GM23248 (cell line): ENCODE results near the gene CSRNP3.

Experiments
- EZH2 ChIP-seq: fragments of 200-600 bp; sonication (generic); IDR thresholded peaks from 2 replicates; pipeline ENCODE4 v1.6.1; 2018; ENCODE audit warnings: antibody characterized with exemption, mild to moderate bottlenecking; ENCODE audit not compliant: insufficient read depth, poor library complexity, severe bottlenecking
- EZH2phosphoT487 ChIP-seq: fragments of 200-600 bp; sonication (generic); IDR thresholded peaks from 2 replicates; pipeline ENCODE4 v1.6.1; 2018; ENCODE audit warnings: antibody characterized with exemption, moderate library complexity, mild to moderate bottlenecking, low read depth; ENCODE audit not compliant: insufficient read depth

GRCh38 chr2:165456027-165456426 lies 13.5 kb upstream of the CSRNP3 start:
- TF ChIP-seq EZH2phosphoT487 (no peak), EZH2 (no peak)
